SHP77 (cell line): ENCODE measurements around the gene CTAG1A.
"Not testable (repeated sequence)": the region's sequence is repeated elsewhere in the genome, so short reads cannot be mapped to it uniquely, and the experiment has no call there.

Source experiments
- DNase-seq, 2 experiments: peaks; one replicate each; lab custom pipeline; 2025; lab: John Stamatoyannopoulos, UW

Gene CTAG1A

GRCh38 chrX:154619182-154619581, 34.2 kb downstream of the CTAG1A start, which contains the start of gene CTAG1B:
Gene CTAG1B (minus strand): TSS chrX:154619282. CDS start chrX:154619218, 64 bp downstream.
- not testable (repeated sequence) for DNase-seq

- DNase-seq, result not testable (repeated sequence)
These were observed 36.0 kb downstream of the CTAG1A start for GRCh38 chrX:154620767-154621414.

GRCh38 chrX:154628960-154629359, 44.0 kb downstream of the CTAG1A start:
- DNase-seq, result not testable (repeated sequence)

- not testable (repeated sequence) for DNase-seq
These were observed 46.0 kb downstream of the CTAG1A start for GRCh38 chrX:154630949-154631348.

- not testable (repeated sequence) for DNase-seq
These were observed 48.7 kb downstream of the CTAG1A start for GRCh38 chrX:154633661-154634060.
